H1 (cell line): Measurements from ENCODE around the gene CCS. TPM values are rescaled to one million over a fixed set of nuclear protein-coding genes. Genes with fewer than 3 reads are reported as not detected.

Experiments
- CTCF ChIA-PET: fragments of 300-600 bp; sonication (Branson Sonifier 250); formaldehyde crosslinking; loops from one replicate; lab custom pipeline; 2021; ENCODE audit not compliant: partially characterized antibody; lab: Charles Lee
- POLR2A ChIA-PET: fragments of 300-600 bp; sonication (Branson Sonifier 250); formaldehyde crosslinking; loops from one replicate; lab custom pipeline; 2021; ENCODE audit warnings: inconsistent platforms; ENCODE audit not compliant: partially characterized antibody; lab: Charles Lee
- DNase-seq, 2 experiments: peaks; one replicate each; pipeline versions ENCODE4 v3.0.0 to v3.0.0-alpha.2; 2010 to 2022; ENCODE audit warnings: low spot score in 2 of 2, low read depth in 1 of 2, mixed read lengths in 1 of 2
- FAIRE-seq: peaks from 2 replicates; lab custom pipeline; 2011; peaks lifted over from hg19 to GRCh38; lab: Jason Lieb, UNC
- H2AFZ ChIP-seq: 2 replicates; pipeline ENCODE4 v1.8.1; 2012; ENCODE audit warnings: low read length, inconsistent platforms
- H2AK5ac ChIP-seq: 2 replicates; pipeline ENCODE4 v1.6.1; 2013; ENCODE audit warnings: low read depth, low read length
- H2BK120ac ChIP-seq: replicated peaks from 2 replicates; pipeline ENCODE3; 2013; ENCODE audit warnings: low read depth, low read length, inconsistent platforms
- H2BK12ac ChIP-seq: 2 replicates; pipeline ENCODE4 v1.6.1; 2013; ENCODE audit warnings: low read depth, low read length
- H2BK15ac ChIP-seq: 2 replicates; pipeline ENCODE4 v1.6.1; 2013; ENCODE audit warnings: low read length
- H2BK20ac ChIP-seq: 2 replicates; pipeline ENCODE4 v1.6.1; 2013; ENCODE audit warnings: low read length
- H2BK5ac ChIP-seq: 2 replicates; pipeline ENCODE4 v1.6.1; 2013; ENCODE audit warnings: low read depth, low read length
- H3K14ac ChIP-seq: 2 replicates; pipeline ENCODE4 v1.6.1; 2013; ENCODE audit warnings: inconsistent platforms; ENCODE audit not compliant: insufficient read length
- H3K18ac ChIP-seq: 2 replicates; pipeline ENCODE4 v1.6.1; 2013; ENCODE audit warnings: low read length; ENCODE audit errors: extremely low read depth
- H3K23ac ChIP-seq: 2 replicates; pipeline ENCODE4 v1.6.1; 2013; ENCODE audit warnings: inconsistent platforms; ENCODE audit not compliant: insufficient read length
- H3K23me2 ChIP-seq: 2 replicates; pipeline ENCODE4 v1.6.1; 2013; ENCODE audit warnings: low read depth, low read length
- H3K27ac ChIP-seq: 2 replicates; pipeline ENCODE4 v1.6.1; 2011; ENCODE audit warnings: low read depth, low read length, inconsistent platforms
- H3K27me3 ChIP-seq, 4 experiments: replicated peaks in 1 of 4; 1 replicate in 1 of 4; 2 replicates in 3 of 4; pipeline versions ENCODE4 v1.6.1 to v1.8.1; 2011 to 2013; ENCODE audit warnings: low read length in 3 of 4, mild to moderate bottlenecking in 3 of 4, inconsistent platforms in 2 of 4, mixed read lengths in 2 of 4, moderate library complexity in 1 of 4; ENCODE audit not compliant: control insufficient read depth in 3 of 4, insufficient read depth in 3 of 4; ENCODE audit errors: extremely low read depth in 1 of 4
- H3K36me3 ChIP-seq, 4 experiments: 2 replicates each; pipeline versions ENCODE4 v1.6.1 to v1.8.1; 2011 to 2013; ENCODE audit warnings: mild to moderate bottlenecking in 4 of 4, low read length in 3 of 4, moderate library complexity in 2 of 4, control low read depth in 1 of 4, inconsistent platforms in 1 of 4; ENCODE audit not compliant: insufficient read depth in 4 of 4, control insufficient read depth in 2 of 4
- H3K4ac ChIP-seq: replicated peaks from 2 replicates; pipeline ENCODE3; 2013; ENCODE audit warnings: low read length, low read depth, mixed read lengths, inconsistent platforms; ENCODE audit not compliant: insufficient read length
- H3K4me1 ChIP-seq, 4 experiments: replicated peaks in 1 of 4; 1 replicate in 1 of 4; 2 replicates in 3 of 4; pipeline versions ENCODE4 v1.6.1 to v1.8.1; 2011 to 2013; ENCODE audit warnings: low read length in 3 of 4, inconsistent platforms in 2 of 4, mixed read lengths in 1 of 4; ENCODE audit not compliant: insufficient read depth in 4 of 4, control insufficient read depth in 3 of 4
- H3K4me2 ChIP-seq, 2 experiments: 2 replicates each; pipeline versions ENCODE4 v1.6.1 to v1.8.1; 2011 to 2013; ENCODE audit warnings: low read depth in 2 of 2, low read length in 2 of 2, control low read depth in 1 of 2, inconsistent platforms in 1 of 2, mild to moderate bottlenecking in 1 of 2; ENCODE audit not compliant: insufficient read depth in 1 of 2
- H3K4me3 ChIP-seq, 4 experiments: fragments of 200-600, 300-600 bp in 1 of 4; sonication (generic), shearing (Covaris generic), sonication (Bioruptor Twin) in 1 of 4; 2 replicates each; pipeline versions ENCODE4 v1.5.1 to v1.8.1; 2011 to 2016; ENCODE audit warnings: low read length in 4 of 4, low read depth in 3 of 4, control low read depth in 2 of 4, inconsistent platforms in 2 of 4, mild to moderate bottlenecking in 2 of 4, mixed read lengths in 1 of 4, moderate library complexity in 1 of 4; ENCODE audit not compliant: insufficient read depth in 2 of 4; ENCODE audit errors: extremely low read depth in 1 of 4
- H3K56ac ChIP-seq: replicated peaks from 2 replicates; pipeline ENCODE3; 2013; ENCODE audit warnings: low read depth, mild to moderate bottlenecking, mixed read lengths, low read length, inconsistent platforms; ENCODE audit not compliant: insufficient read length
- H3K79me1 ChIP-seq: 2 replicates; pipeline ENCODE4 v1.6.1; 2013; ENCODE audit warnings: low read depth, low read length, control low read depth
- H3K79me2 ChIP-seq, 2 experiments: 2 replicates each; pipeline versions ENCODE4 v1.6.1 to v1.8.1; 2012 to 2013; ENCODE audit warnings: low read length in 2 of 2, mild to moderate bottlenecking in 2 of 2, inconsistent platforms in 1 of 2; ENCODE audit not compliant: insufficient read depth in 2 of 2, control insufficient read depth in 1 of 2
- H3K9ac ChIP-seq, 4 experiments: replicated peaks in 1 of 4; 1 replicate in 1 of 4; 2 replicates in 3 of 4; pipeline versions ENCODE4 v1.6.1 to v1.8.1; 2011 to 2013; ENCODE audit warnings: low read depth in 3 of 4, low read length in 3 of 4, control low read depth in 2 of 4, mild to moderate bottlenecking in 2 of 4, moderate library complexity in 2 of 4, inconsistent platforms in 1 of 4; ENCODE audit errors: extremely low read depth in 1 of 4
- H3K9me3 ChIP-seq, 2 experiments: 2 replicates each; pipeline versions ENCODE4 v1.6.1 to v1.8.1; 2012 to 2013; ENCODE audit warnings: mild to moderate bottlenecking in 2 of 2, moderate library complexity in 2 of 2, control low read depth in 1 of 2, inconsistent platforms in 1 of 2, low read depth in 1 of 2, low read length in 1 of 2, mixed read lengths in 1 of 2; ENCODE audit not compliant: insufficient read depth in 2 of 2
- H4K20me1 ChIP-seq, 2 experiments: replicated peaks in 1 of 2; 2 replicates each; pipeline versions ENCODE3 to v1.8.1; 2011 to 2013; ENCODE audit warnings: inconsistent platforms in 2 of 2, low read length in 2 of 2, mild to moderate bottlenecking in 1 of 2; ENCODE audit not compliant: insufficient read depth in 2 of 2, control insufficient read depth in 1 of 2
- H4K5ac ChIP-seq: 2 replicates; pipeline ENCODE4 v1.6.1; 2013; ENCODE audit warnings: low read length, low read depth, mixed read lengths, inconsistent platforms; ENCODE audit not compliant: insufficient read length
- H4K8ac ChIP-seq: 2 replicates; pipeline ENCODE4 v1.8.0; 2013; ENCODE audit warnings: mild to moderate bottlenecking, moderate library complexity, low read length, inconsistent platforms; ENCODE audit not compliant: insufficient read depth; ENCODE audit errors: extremely low read depth
- H4K91ac ChIP-seq: replicated peaks from 2 replicates; pipeline ENCODE3; 2013; ENCODE audit warnings: low read length, mixed read lengths, inconsistent platforms; ENCODE audit not compliant: insufficient read length
- BACH1 ChIP-seq: IDR thresholded peaks from 2 replicates; pipeline ENCODE4 v1.6.1; 2012; ENCODE audit warnings: low read length, improper control_type of control experiment
- BCL11A ChIP-seq, 2 experiments: IDR thresholded peaks; one replicate each; pipeline ENCODE4 v1.6.1; 2011; ENCODE audit warnings: low read depth in 2 of 2, low read length in 2 of 2, mild to moderate bottlenecking in 2 of 2
- CBX8 ChIP-seq: fragments of 300-800, 300-1000 bp; sonication (generic); IDR thresholded peaks from 2 replicates; pipeline ENCODE4 v1.7.1; 2016; ENCODE audit warnings: low read depth, low read length, borderline replicate concordance
- JUND ChIP-seq: IDR thresholded peaks from 2 replicates; pipeline ENCODE4 v1.6.1; 2011; ENCODE audit warnings: mild to moderate bottlenecking, improper control_type of control experiment, low read length
- KDM1A ChIP-seq: fragments of 200-600, 300-600 bp; sonication (generic); IDR thresholded peaks from 2 replicates; pipeline ENCODE4 v1.7.1; 2016; ENCODE audit warnings: mild to moderate bottlenecking, low read length, borderline replicate concordance
- KDM4A ChIP-seq: IDR thresholded peaks from one replicate; pipeline ENCODE4 v1.7.1; 2012; ENCODE audit warnings: low read depth, mild to moderate bottlenecking, moderate library complexity, low read length, inconsistent platforms; ENCODE audit not compliant: severe bottlenecking
- NANOG ChIP-seq: IDR thresholded peaks from 2 replicates; pipeline ENCODE4 v1.6.1; 2011; ENCODE audit warnings: low read length, low read depth, mild to moderate bottlenecking, inconsistent platforms; ENCODE audit not compliant: insufficient read depth, poor library complexity, severe bottlenecking
- POU5F1 ChIP-seq: IDR thresholded peaks from 2 replicates; pipeline ENCODE4 v1.6.1; 2011; ENCODE audit warnings: low read depth, mild to moderate bottlenecking, low read length, moderate library complexity
- RFX5 ChIP-seq: IDR thresholded peaks from 2 replicates; pipeline ENCODE4 v1.6.1; 2011; ENCODE audit warnings: low read depth, low read length, improper control_type of control experiment, borderline replicate concordance
- RNF2 ChIP-seq: fragments of 200-900, 300-1000 bp; sonication (generic); IDR thresholded peaks from 2 replicates; pipeline ENCODE4 v1.7.1; 2016; ENCODE audit warnings: borderline replicate concordance, low read depth, mild to moderate bottlenecking, antibody characterized with exemption, low read length; ENCODE audit not compliant: poor library complexity, severe bottlenecking; ENCODE audit errors: missing control alignments
- whole genome bisulfite sequencing, 2 experiments: shearing (Covaris generic) in 1 of 2; methylation state at CpG; one replicate each; pipeline versions ENCODE4 v1.1.6 to v1.1.7; 2013 to 2015; ENCODE audit warnings: low lambda C conversion rate in 2 of 2, mixed read lengths in 2 of 2, inconsistent platforms in 1 of 2, low coverage in 1 of 2, missing lambda C conversion rate in 1 of 2; ENCODE audit not compliant: insufficient replicate concordance in 2 of 2, insufficient coverage in 1 of 2, insufficient read length in 1 of 2; ENCODE audit errors: extremely low coverage in 1 of 2, missing lambda C conversion rate in 1 of 2; 5-methylcytosine and 5-hydroxymethylcytosine counted together
- polyA plus RNA-seq, 7 experiments: library from polyadenylated mRNA; depleted of rRNA in 3 of 7; stranded (reverse) in 5 of 7; unstranded in 2 of 7; fragments of >200 nt in 5 of 7; fragments of 200-250 nt in 2 of 7; gene quantifications; 1 replicate in 5 of 7; 2 replicates in 1 of 7; 4 replicates in 1 of 7; pipeline versions ENCODE4 v1.2.1 to v1.2.3, GENCODE V29; 2011 to 2013; ENCODE audit warnings: missing spikeins in 2 of 7, mixed read lengths in 2 of 7
- total RNA-seq: library from RNA; stranded (reverse); fragmentation: NEBNext Ultra II Directional; extraction: Animal tissue kit (Norgen Biotek cat#: 25700); gene quantifications from 2 replicates; pipeline ENCODE4 v1.2.1, GENCODE V29; 2021
- TF ChIP-seq, protein P1 (sequence below), 3 experiments: IDR thresholded peaks; 1 replicate in 2 of 3; 2 replicates in 1 of 3; pipeline versions ENCODE4 v1.5.1 to v1.6.1; 2011; ENCODE audit warnings: low read length in 3 of 3, mild to moderate bottlenecking in 3 of 3, inconsistent platforms in 2 of 3, low read depth in 1 of 3, moderate library complexity in 1 of 3; ENCODE audit not compliant: insufficient read depth in 1 of 3; ENCODE audit errors: control extremely low read depth in 1 of 3

Gene CCS
- total and polyA plus RNA-seq, 2 of the 8 experiments (the other 6 are each of a cell fraction or from before 2014, with no cell fraction given) = 37.1 to 37.7 TPM

- H3K27ac ChIP-seq = no peak overlapping the region
- no peak for DNase-seq
- H3K14ac ChIP-seq = no peak overlapping the region
- H2BK12ac ChIP-seq = no peak overlapping the region
- H3K4me2 ChIP-seq = no peak overlapping the region
- no peaks in the 10 kb centered on the region for H3K27me3 ChIP-seq
- no peaks in the 10 kb centered on the region for H3K23me2 ChIP-seq
- no peak overlapping the region for H3K4ac ChIP-seq
- no peak overlapping the region for H2BK15ac ChIP-seq
- no peak overlapping the region for H2BK120ac ChIP-seq
- no peak overlapping the region for H4K91ac ChIP-seq
- POLR2A ChIA-PET = interaction anchor here (0.8 to 66.2 kb wide), 4 partner anchors 6 to 84 kb away, joined by 3 to 2165 read pairs (median 1084); partner anchors contain the start of genes CCDC87, CCS, RBM14 and RBM4
- no peak for FAIRE-seq
- H4K8ac ChIP-seq = no peak overlapping the region
- H3K4me1 ChIP-seq = no peaks in the 10 kb centered on the region
- H3K9me3 ChIP-seq = no peaks in the 10 kb centered on the region
- no peak overlapping the region for H2AFZ ChIP-seq
- H3K18ac ChIP-seq = no peak overlapping the region
- peaks cover 53 to 87% (median 82%) of the 10 kb centered on the region in 4 experiments for H3K36me3 ChIP-seq
- H3K23ac ChIP-seq = no peak overlapping the region
- H3K79me2 ChIP-seq = peaks cover 58 to 100% of the 10 kb centered on the region in 2 experiments
- CTCF ChIA-PET = interaction anchor here (0.6 to 2.1 kb wide), 4 partner anchors 9 to 242 kb away, joined by 3 to 7 read pairs (median 5); partner anchors contain the start of gene RBM4
- H4K5ac ChIP-seq = no peak overlapping the region
- H2BK20ac ChIP-seq = no peak overlapping the region
- H3K9ac ChIP-seq = no peak overlapping the region
- H2BK5ac ChIP-seq = no peak overlapping the region
- H4K20me1 ChIP-seq = peaks cover 54 to 60% of the 10 kb centered on the region in 2 experiments
- peaks cover 34% of the 10 kb centered on the region for H3K79me1 ChIP-seq
- no peak overlapping the region for H3K56ac ChIP-seq
- H2AK5ac ChIP-seq = no peak overlapping the region
- H3K4me3 ChIP-seq = no peak overlapping the region
- WGBS, 2 experiments = 98% methylated on average over 7 of the region's 7 CpGs; no CpG with 5 or more reads in 1 of the 2 experiments
- TF ChIP-seq, protein P1, sequence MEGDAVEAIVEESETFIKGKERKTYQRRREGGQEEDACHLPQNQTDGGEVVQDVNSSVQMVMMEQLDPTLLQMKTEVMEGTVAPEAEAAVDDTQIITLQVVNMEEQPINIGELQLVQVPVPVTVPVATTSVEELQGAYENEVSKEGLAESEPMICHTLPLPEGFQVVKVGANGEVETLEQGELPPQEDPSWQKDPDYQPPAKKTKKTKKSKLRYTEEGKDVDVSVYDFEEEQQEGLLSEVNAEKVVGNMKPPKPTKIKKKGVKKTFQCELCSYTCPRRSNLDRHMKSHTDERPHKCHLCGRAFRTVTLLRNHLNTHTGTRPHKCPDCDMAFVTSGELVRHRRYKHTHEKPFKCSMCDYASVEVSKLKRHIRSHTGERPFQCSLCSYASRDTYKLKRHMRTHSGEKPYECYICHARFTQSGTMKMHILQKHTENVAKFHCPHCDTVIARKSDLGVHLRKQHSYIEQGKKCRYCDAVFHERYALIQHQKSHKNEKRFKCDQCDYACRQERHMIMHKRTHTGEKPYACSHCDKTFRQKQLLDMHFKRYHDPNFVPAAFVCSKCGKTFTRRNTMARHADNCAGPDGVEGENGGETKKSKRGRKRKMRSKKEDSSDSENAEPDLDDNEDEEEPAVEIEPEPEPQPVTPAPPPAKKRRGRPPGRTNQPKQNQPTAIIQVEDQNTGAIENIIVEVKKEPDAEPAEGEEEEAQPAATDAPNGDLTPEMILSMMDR (IDR thresholded peaks at IDR 0.05; ENCODE audit: control extremely low read depth in 1 of 3, insufficient read depth in 1 of 3, low read depth in 1 of 3, low read length in 3 of 3) = no peak
- TF ChIP-seq KDM1A (no peak), RNF2 (no peak), BACH1 (no peak), NANOG (no peak), BCL11A (IDR thresholded peaks at IDR 0.05; ENCODE audit: low read depth in 2 of 2, low read length in 2 of 2) (no peak), KDM4A (no peak), CBX8 (no peak), POU5F1 (no peak), RFX5 (no peak), JUND (no peak)
These were observed 33.9 kb downstream of the CCS start for GRCh38 chr11:66626926-66627325.
